Measurements from ENCODE around the gene PPP2R5B.

GRCh38 chr11:64934682-64935358 is 10.3 kb downstream of the PPP2R5B start:
- TF ChIP-seq, protein P1, sequence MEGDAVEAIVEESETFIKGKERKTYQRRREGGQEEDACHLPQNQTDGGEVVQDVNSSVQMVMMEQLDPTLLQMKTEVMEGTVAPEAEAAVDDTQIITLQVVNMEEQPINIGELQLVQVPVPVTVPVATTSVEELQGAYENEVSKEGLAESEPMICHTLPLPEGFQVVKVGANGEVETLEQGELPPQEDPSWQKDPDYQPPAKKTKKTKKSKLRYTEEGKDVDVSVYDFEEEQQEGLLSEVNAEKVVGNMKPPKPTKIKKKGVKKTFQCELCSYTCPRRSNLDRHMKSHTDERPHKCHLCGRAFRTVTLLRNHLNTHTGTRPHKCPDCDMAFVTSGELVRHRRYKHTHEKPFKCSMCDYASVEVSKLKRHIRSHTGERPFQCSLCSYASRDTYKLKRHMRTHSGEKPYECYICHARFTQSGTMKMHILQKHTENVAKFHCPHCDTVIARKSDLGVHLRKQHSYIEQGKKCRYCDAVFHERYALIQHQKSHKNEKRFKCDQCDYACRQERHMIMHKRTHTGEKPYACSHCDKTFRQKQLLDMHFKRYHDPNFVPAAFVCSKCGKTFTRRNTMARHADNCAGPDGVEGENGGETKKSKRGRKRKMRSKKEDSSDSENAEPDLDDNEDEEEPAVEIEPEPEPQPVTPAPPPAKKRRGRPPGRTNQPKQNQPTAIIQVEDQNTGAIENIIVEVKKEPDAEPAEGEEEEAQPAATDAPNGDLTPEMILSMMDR (conservative IDR thresholded peaks at IDR 0.05 in 1 of 2, IDR thresholded peaks at IDR 0.05 in 1 of 2; ENCODE audit: extremely low read depth in 1 of 2, insufficient read depth in 1 of 2, low read depth in 1 of 2, low read length in 2 of 2): no peak
- TF ChIP-seq EZH2 (IDR thresholded peaks at IDR 0.05; ENCODE audit: borderline replicate concordance, low read length): no peak

Data from mammary epithelial cell (primary cell).